Activated CD8-positive, alpha-beta memory T cell treated with anti-CD3 and anti-CD28 coated beads for 36 hours (primary cell): Measurements from ENCODE around the gene FAM120A. TPM values are rescaled to one million over a fixed set of nuclear protein-coding genes. Genes with fewer than 3 reads are reported as not detected.

Experiments used
- CTCF ChIA-PET: fragments of 350-600 bp; sonication (Branson Sonifier 250); formaldehyde crosslinking; loops from one replicate; lab custom pipeline; 2021; ENCODE audit warnings: antibody characterized with exemption; lab: Charles Lee
- POLR2A ChIA-PET: fragments of 350-600 bp; sonication (Branson Sonifier 250); formaldehyde crosslinking; loops from one replicate; lab custom pipeline; 2021; ENCODE audit warnings: antibody characterized with exemption; lab: Charles Lee
- total RNA-seq, 2 experiments: library from RNA; stranded (reverse); gene quantifications; one replicate each; pipeline ENCODE4 v1.2.3, GENCODE V29; 2021

FAM120A gene
- total RNA-seq, 2 experiments from 2014 or later = 143 to 145 TPM

- POLR2A ChIA-PET = interaction anchor here (0.7 to 1.9 kb wide), 5 partner anchors 8 to 478 kb away, joined by 3 to 17 read pairs (median 5); partner anchors contain the start of genes FAM120AOS and PHF2
- CTCF ChIA-PET = interaction anchor here (1.0 to 1.4 kb wide), 3 partner anchors 8 to 99 kb away, joined by 3 to 9 read pairs (median 3); no protein-coding TSS in a partner anchor
These were observed 115.9 kb downstream of the FAM120A start for GRCh38 chr9:93567271-93567959.

GRCh38 chr9:93568169-93568568 lies 116.7 kb downstream of the FAM120A start:
- ChIA-PET POLR2A (no interaction called here), CTCF (no interaction called here)

- ChIA-PET CTCF (no interaction called here), POLR2A (no interaction called here)
These were observed 118.2 kb downstream of the FAM120A start for GRCh38 chr9:93569621-93570174.

GRCh38 chr9:93572221-93572620 lies 120.7 kb downstream of the FAM120A start:
- POLR2A ChIA-PET = no interaction called here
- CTCF ChIA-PET = no interaction called here

GRCh38 chr9:93572636-93573515 lies 121.4 kb downstream of the FAM120A start:
- ChIA-PET POLR2A (no interaction called here), CTCF (no interaction called here)

GRCh38 chr9:93573516-93573828 lies 122.0 kb downstream of the FAM120A start:
- POLR2A ChIA-PET = no interaction called here
- CTCF ChIA-PET = no interaction called here

- CTCF ChIA-PET = interaction anchor here (0.7 to 1.9 kb wide), 3 partner anchors 8 to 252 kb away, joined by 3 to 9 read pairs (median 4); no protein-coding TSS in a partner anchor
- POLR2A ChIA-PET = interaction anchor here (2.4 kb wide), 1 partner anchor 8 kb away, joined by 17 read pairs; no protein-coding TSS in a partner anchor
These were observed 122.8 kb downstream of the FAM120A start for GRCh38 chr9:93574091-93574899.

GRCh38 chr9:93574900-93575795 lies 123.7 kb downstream of the FAM120A start:
- ChIA-PET CTCF (interaction anchor here (0.7 to 1.9 kb wide), 2 partner anchors 8 to 30 kb away, joined by 3 to 9 read pairs; no protein-coding TSS in a partner anchor), POLR2A (interaction anchor here (0.7 to 2.4 kb wide), 2 partner anchors 8 to 121 kb away, joined by 3 to 17 read pairs; no protein-coding TSS in a partner anchor)

GRCh38 chr9:93575796-93576257 lies 124.3 kb downstream of the FAM120A start:
- ChIA-PET POLR2A (interaction anchor here (0.6 to 2.4 kb wide), 3 partner anchors 9 to 436 kb away, joined by 3 to 17 read pairs (median 3); no protein-coding TSS in a partner anchor), CTCF (interaction anchor here (1.9 kb wide), 1 partner anchor 9 kb away, joined by 9 read pairs; no protein-coding TSS in a partner anchor)

- POLR2A ChIA-PET = interaction anchor here (0.6 to 2.4 kb wide), 4 partner anchors 10 to 436 kb away, joined by 3 to 17 read pairs (median 3); no protein-coding TSS in a partner anchor
- CTCF ChIA-PET = interaction anchor here (1.9 kb wide), 1 partner anchor 10 kb away, joined by 9 read pairs; no protein-coding TSS in a partner anchor
These were observed 125.0 kb downstream of the FAM120A start, which contains the start of gene PHF2 for GRCh38 chr9:93576258-93577077. Gene PHF2 (plus strand): TSS chr9:93576584. CDS start chr9:93576774, 190 bp downstream.

- ChIA-PET CTCF (no interaction called here), POLR2A (interaction anchor here (0.8 kb wide), 1 partner anchor 126 kb away, joined by 3 read pairs; no protein-coding TSS in a partner anchor)
These were observed 125.8 kb downstream of the FAM120A start for GRCh38 chr9:93577078-93577974.

GRCh38 chr9:93577975-93578682 lies 126.6 kb downstream of the FAM120A start:
- CTCF ChIA-PET = interaction anchor here (1.2 kb wide), 1 partner anchor 12 kb away, joined by 4 read pairs; no protein-coding TSS in a partner anchor
- POLR2A ChIA-PET = no interaction called here

- ChIA-PET POLR2A (no interaction called here), CTCF (interaction anchor here (1.2 kb wide), 1 partner anchor 12 kb away, joined by 4 read pairs; no protein-coding TSS in a partner anchor)
These were observed 127.4 kb downstream of the FAM120A start for GRCh38 chr9:93578844-93579243.

- ChIA-PET POLR2A (no interaction called here), CTCF (interaction anchor here (2.9 kb wide), 1 partner anchor 14 kb away, joined by 9 read pairs; no protein-coding TSS in a partner anchor)
These were observed 128.4 kb downstream of the FAM120A start for GRCh38 chr9:93579711-93580516.
